Endothelial cell (in vitro differentiated cells): ENCODE results near the gene FXYD7. TPM values are rescaled to one million over a fixed set of nuclear protein-coding genes. Genes with fewer than 3 reads are reported as not detected.

Experiments
- DNase-seq: peaks from one replicate; pipeline ENCODE4 v3.0.0; 2021; ENCODE audit warnings: low spot score
- H3K27ac Mint-ChIP-seq: one replicate; pipeline ENCODE4 v1.8.0; 2021; ENCODE audit warnings: mixed read lengths, inconsistent platforms; ENCODE audit not compliant: unreplicated experiment
- H3K27me3 Mint-ChIP-seq: one replicate; pipeline ENCODE4 v1.8.0; 2021; ENCODE audit warnings: mild to moderate bottlenecking, moderate library complexity, mixed read lengths, inconsistent platforms; ENCODE audit not compliant: unreplicated experiment
- H3K36me3 Mint-ChIP-seq: one replicate; pipeline ENCODE4 v1.8.0; 2021; ENCODE audit warnings: mild to moderate bottlenecking, low read depth, mixed read lengths, inconsistent platforms; ENCODE audit not compliant: unreplicated experiment
- H3K4me1 Mint-ChIP-seq: one replicate; pipeline ENCODE4 v1.8.0; 2021; ENCODE audit warnings: mild to moderate bottlenecking, mixed read lengths, inconsistent platforms; ENCODE audit not compliant: unreplicated experiment
- H3K4me3 Mint-ChIP-seq: one replicate; pipeline ENCODE4 v1.8.0; 2021; ENCODE audit warnings: mild to moderate bottlenecking, mixed read lengths, inconsistent platforms; ENCODE audit not compliant: unreplicated experiment
- H3K9me3 Mint-ChIP-seq: one replicate; pipeline ENCODE4 v1.8.0; 2021; ENCODE audit warnings: mixed read lengths, inconsistent platforms; ENCODE audit not compliant: unreplicated experiment
- long read RNA-seq: library from polyadenylated mRNA; unstranded; transcript quantifications from one replicate; pipeline ENCODE4 v2.0.0, GENCODE V29; 2020; ENCODE audit not compliant: unreplicated experiment
- total RNA-seq: library from RNA; stranded (reverse); fragmentation: NEBNext Ultra II Directional; extraction: Animal tissue kit (Norgen Biotek cat#: 25700); gene quantifications from one replicate; pipeline ENCODE4 v1.2.1, GENCODE V29; 2021; ENCODE audit not compliant: unreplicated experiment
- TF ChIP-seq, protein P1 (sequence below): fragments of 200-600 bp; sonication (generic); IDR thresholded peaks from one replicate; pipeline ENCODE4 v1.5.0; 2021; ENCODE audit warnings: antibody characterized with exemption; ENCODE audit not compliant: unreplicated experiment

FXYD7 gene, protein sequence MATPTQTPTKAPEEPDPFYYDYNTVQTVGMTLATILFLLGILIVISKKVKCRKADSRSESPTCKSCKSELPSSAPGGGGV
- total RNA-seq: 0.67 TPM
- long read RNA-seq, partial matches to known transcripts: 0 of 1 reads
- long read RNA-seq, other reads (novel, unspliced or antisense): 0 of 1 reads

DNA sequence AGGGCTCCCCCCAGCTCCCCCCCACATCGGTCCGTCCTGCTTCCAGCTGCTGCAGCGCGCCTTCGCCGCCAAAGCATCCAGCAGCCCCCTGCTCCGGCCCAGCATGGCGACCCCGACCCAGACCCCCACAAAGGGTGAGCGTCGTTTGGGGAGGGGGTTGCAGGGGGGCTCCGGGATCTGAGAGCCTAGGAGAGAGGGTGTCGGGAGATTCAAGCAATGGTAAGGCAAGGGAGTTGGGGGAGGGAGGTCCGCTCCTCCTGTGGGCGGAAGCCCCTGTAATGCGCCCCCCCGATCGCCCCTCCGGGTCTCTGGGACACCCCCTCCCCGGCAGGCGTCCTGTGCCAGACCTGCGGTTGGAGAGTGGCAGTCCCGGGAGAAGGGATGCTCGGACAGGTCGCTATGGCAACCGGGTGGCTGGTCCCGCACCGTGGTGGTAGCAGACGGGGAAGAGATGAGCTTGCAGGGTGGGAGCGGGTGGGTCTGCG, at the start of gene FXYD7:
TSS of gene FXYD7 (plus strand) at position 25 of the 485 bp plus-strand sequence. CDS start at position 104, 79 bp downstream.
- peaks cover 6% of the 10 kb centered on the region for H3K27me3 Mint-ChIP-seq
- peak within 1 kb of the TSS; percentile 42 for H3K4me3 Mint-ChIP-seq
- H3K4me1 Mint-ChIP-seq: peaks cover 5% of the 10 kb centered on the region
- H3K9me3 Mint-ChIP-seq: no peaks in the 10 kb centered on the region
- peak; percentile 26 for DNase-seq
- H3K36me3 Mint-ChIP-seq: no peaks in the 10 kb centered on the region
- no peak within 1 kb of the TSS for H3K27ac Mint-ChIP-seq
- TF ChIP-seq, protein P1, sequence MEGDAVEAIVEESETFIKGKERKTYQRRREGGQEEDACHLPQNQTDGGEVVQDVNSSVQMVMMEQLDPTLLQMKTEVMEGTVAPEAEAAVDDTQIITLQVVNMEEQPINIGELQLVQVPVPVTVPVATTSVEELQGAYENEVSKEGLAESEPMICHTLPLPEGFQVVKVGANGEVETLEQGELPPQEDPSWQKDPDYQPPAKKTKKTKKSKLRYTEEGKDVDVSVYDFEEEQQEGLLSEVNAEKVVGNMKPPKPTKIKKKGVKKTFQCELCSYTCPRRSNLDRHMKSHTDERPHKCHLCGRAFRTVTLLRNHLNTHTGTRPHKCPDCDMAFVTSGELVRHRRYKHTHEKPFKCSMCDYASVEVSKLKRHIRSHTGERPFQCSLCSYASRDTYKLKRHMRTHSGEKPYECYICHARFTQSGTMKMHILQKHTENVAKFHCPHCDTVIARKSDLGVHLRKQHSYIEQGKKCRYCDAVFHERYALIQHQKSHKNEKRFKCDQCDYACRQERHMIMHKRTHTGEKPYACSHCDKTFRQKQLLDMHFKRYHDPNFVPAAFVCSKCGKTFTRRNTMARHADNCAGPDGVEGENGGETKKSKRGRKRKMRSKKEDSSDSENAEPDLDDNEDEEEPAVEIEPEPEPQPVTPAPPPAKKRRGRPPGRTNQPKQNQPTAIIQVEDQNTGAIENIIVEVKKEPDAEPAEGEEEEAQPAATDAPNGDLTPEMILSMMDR: peak; percentile 65

DNA sequence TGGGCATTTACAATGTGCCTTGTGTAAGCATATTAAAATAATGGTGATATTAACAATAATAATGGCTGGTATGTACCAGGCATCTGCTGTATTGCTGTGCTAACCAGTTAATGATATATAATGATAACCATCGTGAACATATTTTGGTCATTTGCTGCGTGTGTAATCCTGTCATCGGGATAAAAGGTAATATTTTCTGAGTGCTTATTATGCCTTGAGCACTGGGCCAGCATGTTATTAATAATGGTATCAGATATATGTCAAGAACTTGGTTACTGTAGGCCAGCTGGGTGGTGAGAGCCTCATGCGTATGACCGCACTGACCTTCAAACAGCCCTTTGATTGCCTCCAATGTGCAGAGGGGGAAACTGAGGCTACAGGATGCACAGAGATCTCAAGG, 49.6 kb upstream of the FXYD7 start:
- H3K4me3 Mint-ChIP-seq: no peak overlapping the region
- no peaks in the 10 kb centered on the region for H3K36me3 Mint-ChIP-seq
- TF ChIP-seq, protein P1: no peak
- peaks cover 9% of the 10 kb centered on the region for H3K27me3 Mint-ChIP-seq
- no peak overlapping the region for H3K27ac Mint-ChIP-seq
- DNase-seq: no peak
- no peaks in the 10 kb centered on the region for H3K9me3 Mint-ChIP-seq
- H3K4me1 Mint-ChIP-seq: no peaks in the 10 kb centered on the region

DNA sequence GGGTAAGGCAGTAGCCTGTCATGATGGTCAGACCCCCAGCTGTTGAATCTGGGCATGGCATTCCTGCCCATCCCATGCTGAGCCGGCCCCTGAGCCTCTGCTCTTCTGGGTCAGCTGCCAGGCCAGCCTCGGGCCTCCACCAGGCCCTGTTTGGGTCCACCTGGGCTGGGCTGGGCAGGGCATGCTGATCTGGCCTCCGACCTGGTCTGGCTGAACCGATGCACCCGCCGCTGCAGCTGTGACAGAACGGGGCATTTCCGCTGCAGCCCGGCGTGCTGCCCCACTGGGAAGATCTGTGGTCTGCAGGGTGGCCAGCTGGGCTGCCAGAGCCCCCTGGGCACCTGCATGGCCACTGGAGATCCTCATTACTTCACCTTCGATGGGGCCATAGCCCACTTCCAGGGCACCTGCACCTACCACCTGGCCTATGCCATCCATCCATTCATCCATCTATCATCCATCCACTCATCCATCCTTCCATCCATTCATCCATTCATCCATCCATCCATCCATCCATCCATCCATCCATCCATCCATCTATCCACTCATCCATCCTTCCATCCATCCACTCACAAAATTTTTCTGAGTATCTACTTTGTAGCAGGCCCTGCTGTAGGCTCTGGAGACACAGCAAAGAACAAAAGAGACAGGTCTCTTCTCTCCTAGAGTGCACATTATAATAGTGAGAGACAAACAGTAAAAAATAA, 49.0 kb upstream of the FXYD7 start:
- no peak overlapping the region for H3K4me3 Mint-ChIP-seq
- DNase-seq: no peak
- no peaks in the 10 kb centered on the region for H3K36me3 Mint-ChIP-seq
- H3K27ac Mint-ChIP-seq: no peak overlapping the region
- H3K9me3 Mint-ChIP-seq: no peaks in the 10 kb centered on the region
- H3K4me1 Mint-ChIP-seq: no peaks in the 10 kb centered on the region
- TF ChIP-seq, protein P1: no peak
- peaks cover 9% of the 10 kb centered on the region for H3K27me3 Mint-ChIP-seq

DNA sequence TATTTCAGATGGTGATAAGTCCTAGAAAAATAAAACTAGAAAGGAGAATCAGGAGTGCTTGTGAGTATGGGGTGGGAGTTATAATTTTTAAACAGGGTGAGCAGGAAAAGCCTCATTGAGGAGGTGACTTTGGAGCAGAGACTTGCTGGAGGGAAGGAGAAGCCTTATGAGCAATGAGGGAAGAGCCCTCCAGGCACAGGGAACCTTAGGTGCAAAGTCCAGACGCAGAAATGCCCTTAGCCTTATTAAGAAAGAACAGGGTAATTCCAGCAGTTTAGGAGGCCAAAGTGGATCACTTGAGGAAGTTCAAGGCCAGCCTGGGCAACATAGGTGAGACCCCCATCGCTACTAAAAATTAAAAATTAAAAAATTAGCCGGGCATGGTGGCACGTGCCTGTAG, 48.4 kb upstream of the FXYD7 start:
- H3K27me3 Mint-ChIP-seq: peaks cover 9% of the 10 kb centered on the region
- DNase-seq: no peak
- no peaks in the 10 kb centered on the region for H3K36me3 Mint-ChIP-seq
- H3K27ac Mint-ChIP-seq: no peak overlapping the region
- no peak overlapping the region for H3K4me3 Mint-ChIP-seq
- TF ChIP-seq, protein P1: no peak
- H3K9me3 Mint-ChIP-seq: no peaks in the 10 kb centered on the region
- no peaks in the 10 kb centered on the region for H3K4me1 Mint-ChIP-seq
